ENCODE measurements around the gene AKAP8L. TPM values are rescaled to one million over a fixed set of nuclear protein-coding genes. Genes with fewer than 3 reads are reported as not detected.

The AKAP8L gene
- total and polyA plus RNA-seq, 9 of the 15 experiments (the other 6 are each of a cell fraction or from before 2014, with no cell fraction given), result 2.4 to 116 (median 70.7) TPM

DNA sequence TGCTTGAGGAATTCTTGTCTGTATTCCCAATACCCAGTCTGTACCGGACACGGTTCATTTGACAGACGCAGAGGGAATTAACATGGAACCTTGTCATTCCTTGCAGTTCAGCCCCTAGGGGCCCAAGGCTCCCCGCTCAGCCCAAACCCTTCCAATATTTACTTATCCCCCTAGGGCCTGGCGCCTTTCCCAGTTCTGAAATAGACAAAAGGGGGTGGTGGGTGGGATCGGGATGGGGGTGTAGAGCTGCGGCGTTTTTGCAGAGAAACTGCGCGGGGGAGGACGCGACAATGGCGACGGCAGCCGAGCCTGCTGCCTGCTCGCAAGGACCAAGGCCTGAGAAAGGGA lies 583 bp downstream of the AKAP8L start (continued):
- TF ChIP-seq, protein P1, sequence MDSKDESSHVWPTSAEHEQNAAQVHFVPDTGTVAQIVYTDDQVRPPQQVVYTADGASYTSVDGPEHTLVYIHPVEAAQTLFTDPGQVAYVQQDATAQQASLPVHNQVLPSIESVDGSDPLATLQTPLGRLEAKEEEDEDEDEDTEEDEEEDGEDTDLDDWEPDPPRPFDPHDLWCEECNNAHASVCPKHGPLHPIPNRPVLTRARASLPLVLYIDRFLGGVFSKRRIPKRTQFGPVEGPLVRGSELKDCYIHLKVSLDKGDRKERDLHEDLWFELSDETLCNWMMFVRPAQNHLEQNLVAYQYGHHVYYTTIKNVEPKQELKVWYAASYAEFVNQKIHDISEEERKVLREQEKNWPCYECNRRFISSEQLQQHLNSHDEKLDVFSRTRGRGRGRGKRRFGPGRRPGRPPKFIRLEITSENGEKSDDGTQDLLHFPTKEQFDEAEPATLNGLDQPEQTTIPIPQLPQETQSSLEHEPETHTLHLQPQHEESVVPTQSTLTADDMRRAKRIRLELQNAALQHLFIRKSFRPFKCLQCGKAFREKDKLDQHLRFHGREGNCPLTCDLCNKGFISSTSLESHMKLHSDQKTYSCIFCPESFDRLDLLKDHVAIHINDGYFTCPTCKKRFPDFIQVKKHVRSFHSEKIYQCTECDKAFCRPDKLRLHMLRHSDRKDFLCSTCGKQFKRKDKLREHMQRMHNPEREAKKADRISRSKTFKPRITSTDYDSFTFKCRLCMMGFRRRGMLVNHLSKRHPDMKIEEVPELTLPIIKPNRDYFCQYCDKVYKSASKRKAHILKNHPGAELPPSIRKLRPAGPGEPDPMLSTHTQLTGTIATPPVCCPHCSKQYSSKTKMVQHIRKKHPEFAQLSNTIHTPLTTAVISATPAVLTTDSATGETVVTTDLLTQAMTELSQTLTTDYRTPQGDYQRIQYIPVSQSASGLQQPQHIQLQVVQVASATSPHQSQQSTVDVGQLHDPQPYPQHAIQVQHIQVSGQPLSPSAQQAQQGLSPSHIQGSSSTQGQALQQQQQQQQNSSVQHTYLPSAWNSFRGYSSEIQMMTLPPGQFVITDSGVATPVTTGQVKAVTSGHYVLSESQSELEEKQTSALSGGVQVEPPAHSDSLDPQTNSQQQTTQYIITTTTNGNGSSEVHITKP (IDR thresholded peaks at IDR 0.05; ENCODE audit: partially characterized antibody), result no peak
- TF ChIP-seq STAG1 (CRISPR knock-in tag; IDR thresholded peaks at IDR 0.05; ENCODE audit: borderline replicate concordance), result no peak
- TF ChIP-seq, protein P2, sequence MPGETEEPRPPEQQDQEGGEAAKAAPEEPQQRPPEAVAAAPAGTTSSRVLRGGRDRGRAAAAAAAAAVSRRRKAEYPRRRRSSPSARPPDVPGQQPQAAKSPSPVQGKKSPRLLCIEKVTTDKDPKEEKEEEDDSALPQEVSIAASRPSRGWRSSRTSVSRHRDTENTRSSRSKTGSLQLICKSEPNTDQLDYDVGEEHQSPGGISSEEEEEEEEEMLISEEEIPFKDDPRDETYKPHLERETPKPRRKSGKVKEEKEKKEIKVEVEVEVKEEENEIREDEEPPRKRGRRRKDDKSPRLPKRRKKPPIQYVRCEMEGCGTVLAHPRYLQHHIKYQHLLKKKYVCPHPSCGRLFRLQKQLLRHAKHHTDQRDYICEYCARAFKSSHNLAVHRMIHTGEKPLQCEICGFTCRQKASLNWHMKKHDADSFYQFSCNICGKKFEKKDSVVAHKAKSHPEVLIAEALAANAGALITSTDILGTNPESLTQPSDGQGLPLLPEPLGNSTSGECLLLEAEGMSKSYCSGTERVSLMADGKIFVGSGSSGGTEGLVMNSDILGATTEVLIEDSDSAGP (CRISPR knock-in tag; IDR thresholded peaks at IDR 0.05), result no peak
- no peak for TF ChIP-seq ZNF561 (CRISPR knock-in tag; conservative IDR thresholded peaks at IDR 0.05)
- TF ChIP-seq FOXA3 (CRISPR knock-in tag; conservative IDR thresholded peaks at IDR 0.05 in 1 of 2, IDR thresholded peaks at IDR 0.05 in 1 of 2), result no peak
- no peak for TF ChIP-seq DPF2 (IDR thresholded peaks at IDR 0.05)
- TF ChIP-seq ZNF184 (CRISPR knock-in tag; IDR thresholded peaks at IDR 0.05), result no peak
- no peak for TF ChIP-seq KDM2B (CRISPR knock-in tag; IDR thresholded peaks at IDR 0.05)
- TF ChIP-seq, protein P3, sequence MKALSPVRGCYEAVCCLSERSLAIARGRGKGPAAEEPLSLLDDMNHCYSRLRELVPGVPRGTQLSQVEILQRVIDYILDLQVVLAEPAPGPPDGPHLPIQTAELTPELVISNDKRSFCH (CRISPR knock-in tag; IDR thresholded peaks at IDR 0.05), result no peak
- TF ChIP-seq, protein P3 (tag; IDR thresholded peaks at IDR 0.05), result no peak
- TF ChIP-seq ARHGAP35 (IDR thresholded peaks at IDR 0.05; ENCODE audit: partially characterized antibody), result no peak
- TF ChIP-seq DMBX1 (CRISPR knock-in tag; IDR thresholded peaks at IDR 0.05; ENCODE audit: borderline replicate concordance), result no peak
